Measurements from ENCODE around the gene MAFG.

MAFG gene

DNA sequence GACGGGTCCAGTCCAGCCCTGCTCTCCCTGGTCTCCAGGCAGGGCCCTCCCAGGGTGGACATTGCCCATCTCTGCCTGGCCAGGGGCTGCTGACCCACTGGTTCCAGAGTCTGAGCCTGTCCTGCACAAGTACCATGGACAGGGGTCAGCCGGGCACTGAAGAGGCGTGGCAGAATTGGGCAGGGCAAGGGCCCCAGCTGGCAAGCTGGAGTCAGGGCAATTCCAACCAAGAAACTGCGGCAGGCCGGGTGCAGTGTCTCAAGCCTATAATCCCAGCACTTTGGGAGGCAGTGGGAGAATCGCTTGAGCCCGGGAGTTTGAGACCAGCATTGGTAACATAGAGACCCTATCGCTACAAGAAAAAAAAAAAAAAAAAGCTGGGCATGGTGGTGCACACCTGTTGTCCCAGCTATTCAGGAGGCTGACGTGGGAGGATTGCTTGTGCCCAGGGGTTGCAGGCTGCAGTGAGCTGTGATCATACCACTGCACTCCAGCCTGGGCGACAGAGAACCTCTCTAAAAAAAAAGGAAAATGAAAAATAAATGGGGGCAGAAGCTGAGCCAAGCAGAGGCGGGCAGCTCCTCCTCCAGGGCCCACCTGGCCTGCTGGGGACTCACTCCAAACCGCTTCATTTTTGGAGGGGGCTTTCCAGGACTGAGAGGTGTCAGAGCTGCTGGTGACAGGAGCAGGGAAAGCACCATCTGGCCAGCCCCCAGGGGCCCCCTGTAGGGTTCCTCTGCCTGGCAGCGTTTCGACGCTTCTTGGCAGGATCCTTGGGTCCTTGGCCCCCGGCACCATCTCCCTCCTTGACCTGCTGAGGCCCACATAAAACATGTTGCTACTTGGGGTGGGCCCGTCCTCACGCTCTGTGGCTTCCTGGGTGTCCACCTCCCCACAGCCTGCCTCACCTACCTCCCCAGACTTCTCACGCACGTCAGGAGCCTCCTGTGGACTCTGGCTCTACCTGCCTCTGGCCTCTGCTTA, 2.9 kb upstream of the MAFG start:
- ATAC-seq = no peak
- TF ChIP-seq ARNTL (CRISPR knock-in tag; IDR thresholded peaks at IDR 0.05; ENCODE audit: borderline replicate concordance, low read depth) (no peak), OSR1 (CRISPR knock-in tag; IDR thresholded peaks at IDR 0.05) (no peak), RARB (CRISPR knock-in tag; IDR thresholded peaks at IDR 0.05) (no peak), ZNF565 (CRISPR knock-in tag; conservative IDR thresholded peaks at IDR 0.05; ENCODE audit: low read depth) (no peak), ESRRG (CRISPR knock-in tag; IDR thresholded peaks at IDR 0.05) (no peak), ZNF70 (CRISPR knock-in tag; IDR thresholded peaks at IDR 0.05) (no peak), GLIS3 (CRISPR knock-in tag; IDR thresholded peaks at IDR 0.05) (no peak)
- TF ChIP-seq, protein P1, sequence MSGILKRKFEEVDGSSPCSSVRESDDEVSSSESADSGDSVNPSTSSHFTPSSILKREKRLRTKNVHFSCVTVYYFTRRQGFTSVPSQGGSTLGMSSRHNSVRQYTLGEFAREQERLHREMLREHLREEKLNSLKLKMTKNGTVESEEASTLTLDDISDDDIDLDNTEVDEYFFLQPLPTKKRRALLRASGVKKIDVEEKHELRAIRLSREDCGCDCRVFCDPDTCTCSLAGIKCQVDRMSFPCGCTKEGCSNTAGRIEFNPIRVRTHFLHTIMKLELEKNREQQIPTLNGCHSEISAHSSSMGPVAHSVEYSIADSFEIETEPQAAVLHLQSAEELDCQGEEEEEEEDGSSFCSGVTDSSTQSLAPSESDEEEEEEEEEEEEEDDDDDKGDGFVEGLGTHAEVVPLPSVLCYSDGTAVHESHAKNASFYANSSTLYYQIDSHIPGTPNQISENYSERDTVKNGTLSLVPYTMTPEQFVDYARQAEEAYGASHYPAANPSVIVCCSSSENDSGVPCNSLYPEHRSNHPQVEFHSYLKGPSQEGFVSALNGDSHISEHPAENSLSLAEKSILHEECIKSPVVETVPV (CRISPR knock-in tag; IDR thresholded peaks at IDR 0.05) = no peak

DNA sequence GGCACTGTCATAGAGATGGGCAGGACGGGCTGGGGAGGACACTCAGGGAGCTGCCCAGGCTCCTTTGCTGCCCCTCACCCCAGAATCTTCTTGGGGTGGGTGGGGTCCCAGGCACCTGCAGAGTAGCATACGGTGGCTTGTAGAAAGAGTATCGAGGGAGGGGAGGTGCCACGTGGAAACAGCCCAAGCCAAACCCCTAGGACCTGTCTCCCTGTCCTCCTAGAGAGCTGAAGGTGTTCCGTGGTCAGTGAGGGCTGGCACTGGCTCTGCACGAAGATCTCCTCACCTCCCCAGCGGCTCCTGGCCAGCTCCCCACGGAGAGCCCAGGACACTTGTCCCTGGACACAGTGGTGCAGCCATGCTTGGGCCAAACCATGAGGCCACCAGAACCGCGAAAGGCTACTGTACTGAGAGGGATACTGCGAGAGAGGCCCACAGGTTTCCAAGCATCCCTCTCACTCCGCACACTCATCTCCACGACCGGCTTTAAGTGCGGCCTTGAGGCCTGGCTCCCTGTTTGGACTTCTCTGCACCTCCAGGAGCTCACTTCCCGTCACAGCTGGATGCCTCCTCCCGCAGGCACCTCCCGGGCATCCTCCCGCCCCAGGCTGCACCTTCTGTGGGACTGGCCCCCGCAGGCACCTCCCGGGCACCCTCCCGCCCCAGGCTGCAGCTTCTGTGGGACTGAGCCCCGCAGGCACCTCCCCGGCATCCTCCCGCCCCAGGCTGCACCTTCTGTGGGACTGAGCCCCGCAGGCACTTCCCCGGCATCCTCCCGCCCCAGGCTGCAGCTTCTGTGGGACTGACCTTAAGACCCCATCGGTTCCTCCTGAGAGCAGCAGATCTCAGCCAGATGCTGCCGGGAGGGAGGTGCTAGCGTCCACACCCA, 2.0 kb upstream of the MAFG start:
- TF ChIP-seq ZFP30 (CRISPR knock-in tag; IDR thresholded peaks at IDR 0.05) (no peak), RARB (CRISPR knock-in tag; IDR thresholded peaks at IDR 0.05) (no peak), ZFP3 (CRISPR knock-in tag; IDR thresholded peaks at IDR 0.05) (no peak), TCF4 (CRISPR knock-in tag; IDR thresholded peaks at IDR 0.05; ENCODE audit: borderline replicate concordance) (no peak), ARNTL (CRISPR knock-in tag; IDR thresholded peaks at IDR 0.05; ENCODE audit: borderline replicate concordance, low read depth) (no peak), OSR1 (CRISPR knock-in tag; IDR thresholded peaks at IDR 0.05) (no peak), ZNF70 (CRISPR knock-in tag; IDR thresholded peaks at IDR 0.05) (no peak), TOX (CRISPR knock-in tag; IDR thresholded peaks at IDR 0.05; ENCODE audit: borderline replicate concordance) (no peak), ZNF8 (CRISPR knock-in tag; IDR thresholded peaks at IDR 0.05) (no peak), ZC3H10 (CRISPR knock-in tag; IDR thresholded peaks at IDR 0.05) (no peak), ESRRG (CRISPR knock-in tag; IDR thresholded peaks at IDR 0.05) (no peak), ZNF565 (CRISPR knock-in tag; conservative IDR thresholded peaks at IDR 0.05; ENCODE audit: low read depth) (no peak)
- TF ChIP-seq, protein P2, sequence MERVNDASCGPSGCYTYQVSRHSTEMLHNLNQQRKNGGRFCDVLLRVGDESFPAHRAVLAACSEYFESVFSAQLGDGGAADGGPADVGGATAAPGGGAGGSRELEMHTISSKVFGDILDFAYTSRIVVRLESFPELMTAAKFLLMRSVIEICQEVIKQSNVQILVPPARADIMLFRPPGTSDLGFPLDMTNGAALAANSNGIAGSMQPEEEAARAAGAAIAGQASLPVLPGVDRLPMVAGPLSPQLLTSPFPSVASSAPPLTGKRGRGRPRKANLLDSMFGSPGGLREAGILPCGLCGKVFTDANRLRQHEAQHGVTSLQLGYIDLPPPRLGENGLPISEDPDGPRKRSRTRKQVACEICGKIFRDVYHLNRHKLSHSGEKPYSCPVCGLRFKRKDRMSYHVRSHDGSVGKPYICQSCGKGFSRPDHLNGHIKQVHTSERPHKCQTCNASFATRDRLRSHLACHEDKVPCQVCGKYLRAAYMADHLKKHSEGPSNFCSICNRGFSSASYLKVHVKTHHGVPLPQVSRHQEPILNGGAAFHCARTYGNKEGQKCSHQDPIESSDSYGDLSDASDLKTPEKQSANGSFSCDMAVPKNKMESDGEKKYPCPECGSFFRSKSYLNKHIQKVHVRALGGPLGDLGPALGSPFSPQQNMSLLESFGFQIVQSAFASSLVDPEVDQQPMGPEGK (CRISPR knock-in tag; IDR thresholded peaks at IDR 0.05; ENCODE audit: borderline replicate concordance) = no peak
- TF ChIP-seq, protein P1 (CRISPR knock-in tag; IDR thresholded peaks at IDR 0.05) = no peak
- no peak for ATAC-seq

DNA sequence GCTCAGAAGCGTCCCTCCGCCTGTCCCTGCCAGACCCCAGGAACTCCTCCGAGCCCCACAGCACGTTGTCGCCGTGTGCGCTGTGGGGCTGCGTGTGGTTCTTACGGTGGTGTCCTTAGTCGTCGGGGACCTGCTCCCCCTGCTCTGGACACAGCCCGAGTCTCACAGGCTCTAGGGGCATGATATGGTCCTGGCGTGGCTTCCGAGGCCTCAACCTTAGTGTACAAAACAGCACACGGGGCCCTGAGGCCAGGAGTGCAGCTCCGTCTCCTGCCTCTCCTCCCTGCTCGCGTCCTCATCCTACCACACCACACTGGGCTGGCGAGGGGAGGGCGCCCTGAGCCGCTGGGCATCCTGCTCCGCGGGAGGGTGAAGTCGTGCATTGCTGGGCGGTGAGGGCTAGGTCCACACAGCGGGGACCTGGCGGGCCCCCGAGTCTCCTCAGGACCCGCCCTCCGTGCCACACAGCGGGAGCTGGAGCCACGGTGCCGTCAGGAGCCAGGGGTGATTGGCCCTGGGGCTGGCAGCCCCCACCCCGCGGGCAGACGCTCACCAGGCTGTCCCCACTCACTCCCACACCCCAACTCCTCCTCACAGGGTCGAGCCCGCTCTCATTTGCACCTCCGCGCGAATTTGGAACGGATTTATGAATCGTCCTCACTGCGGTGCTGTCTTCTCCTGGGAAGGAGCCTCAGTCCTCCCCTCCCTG, 1.2 kb upstream of the MAFG start:
- TF ChIP-seq ESRRG (CRISPR knock-in tag; IDR thresholded peaks at IDR 0.05) (no peak), ZC3H10 (CRISPR knock-in tag; IDR thresholded peaks at IDR 0.05) (no peak), ZNF70 (CRISPR knock-in tag; IDR thresholded peaks at IDR 0.05) (no peak)
- TF ChIP-seq, protein P1 (CRISPR knock-in tag; IDR thresholded peaks at IDR 0.05) = no peak
- ATAC-seq = peak; percentile 6

DNA sequence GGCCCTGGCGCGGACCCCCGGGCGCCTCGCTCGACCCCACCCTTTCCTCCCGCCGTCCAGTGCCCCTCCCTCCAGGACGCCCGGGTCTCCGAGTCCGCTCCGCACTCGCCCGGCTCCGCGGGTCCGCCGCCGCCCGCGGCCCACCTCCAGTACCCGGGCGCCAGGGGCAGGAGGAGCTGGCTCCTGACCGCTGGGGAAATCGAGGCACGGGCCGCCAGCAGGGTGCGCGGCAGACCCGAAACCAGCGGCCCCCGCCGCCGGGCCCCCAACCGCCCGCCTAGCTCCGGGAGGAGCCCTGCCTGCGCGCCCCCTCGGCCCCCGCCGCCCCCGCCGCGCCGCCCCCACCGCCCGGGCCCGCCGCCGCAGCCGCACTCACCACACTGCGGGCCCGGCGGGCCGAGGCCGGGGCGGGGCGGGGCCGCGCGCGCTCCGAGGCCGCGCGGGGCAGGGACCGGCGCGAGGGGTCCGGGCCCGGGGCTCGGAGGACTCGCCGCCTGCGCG, 333 bp downstream of the MAFG start:
- TF ChIP-seq CSDC2 (CRISPR knock-in tag; IDR thresholded peaks at IDR 0.05) (no peak), GLIS3 (CRISPR knock-in tag; IDR thresholded peaks at IDR 0.05) (no peak)
- ATAC-seq = no peak
